Heart left ventricle (tissue), 13 donors: ENCODE measurements around the gene HES5.

Source experiments
- POLR2A ChIP-seq, 2 donors: fragments of 450-650 bp; IDR thresholded peaks; one replicate each; pipeline ENCODE4 v1.6.1; 2017; ENCODE audit warnings: antibody characterized with exemption in 2 of 2, mild to moderate bottlenecking in 2 of 2, moderate library complexity in 2 of 2
- TF ChIP-seq, protein P1 (sequence below), 12 donors: fragments of 200-600 bp; sonication (generic) in 4 of 12; IDR thresholded peaks; one replicate each; pipeline versions ENCODE4 v1.5.0 to v1.8.0; 2018 to 2022; ENCODE audit warnings: antibody characterized with exemption in 12 of 12, mild to moderate bottlenecking in 5 of 12
- donor health status: ischemic (EF 13 %, LVEDD 7.1; RV severe dilation, severe dysfunction).
- donor health status: DM: no; HTN: yes; CAD: no.
- donor health status: DM: no; HTN: no; CAD: no.
- donor health status: ischemic (EF 25% LVEDD 6.9; RV normal size, moderate dysfunction).
- donor health status: ischemic (EF 25% LVEDD 5.7; RV mildly dilated, moderate dysfunction).
- donor health status: ischemic (EF 35%, LVEDD 5.7; RV mildly dilated, moderate dysfunction).
- donor health status: nonischemic (EF 11% LVEDD 7.7; RV severe dilation, severe dysfunction).
- donor health status: DM: yes; HTN: yes; CAD: no.
- donor health status: PGD.
- donor health status: ischemic (EF 29% LVEDD 5.4; RV normal size, mild dysfunction).
- donor health status: nonischemic (EF 23%, LVEDD 6.1; RV moderate dilation, normal function).

DNA sequence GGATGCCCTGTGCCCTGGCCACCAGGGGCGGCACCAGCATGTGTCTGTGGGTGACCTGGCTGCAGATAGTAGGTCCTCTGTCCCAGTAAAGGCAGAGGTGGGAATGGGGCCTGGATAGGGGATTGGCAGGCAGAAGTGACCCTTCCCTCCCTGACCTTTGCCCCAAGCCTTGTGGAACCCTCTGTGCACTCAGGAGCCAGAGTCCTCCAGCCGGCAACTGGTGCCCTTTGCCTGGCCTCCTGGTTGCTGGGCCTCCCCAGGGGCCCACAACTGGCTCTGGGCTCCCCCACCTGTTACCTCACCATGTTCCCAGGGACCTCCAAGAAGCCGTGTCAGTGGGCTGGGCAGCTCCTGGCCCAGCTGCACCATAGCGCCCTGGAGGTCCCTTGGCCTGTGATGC lies 44.0 kb downstream of the HES5 start:
- TF ChIP-seq, protein P1, sequence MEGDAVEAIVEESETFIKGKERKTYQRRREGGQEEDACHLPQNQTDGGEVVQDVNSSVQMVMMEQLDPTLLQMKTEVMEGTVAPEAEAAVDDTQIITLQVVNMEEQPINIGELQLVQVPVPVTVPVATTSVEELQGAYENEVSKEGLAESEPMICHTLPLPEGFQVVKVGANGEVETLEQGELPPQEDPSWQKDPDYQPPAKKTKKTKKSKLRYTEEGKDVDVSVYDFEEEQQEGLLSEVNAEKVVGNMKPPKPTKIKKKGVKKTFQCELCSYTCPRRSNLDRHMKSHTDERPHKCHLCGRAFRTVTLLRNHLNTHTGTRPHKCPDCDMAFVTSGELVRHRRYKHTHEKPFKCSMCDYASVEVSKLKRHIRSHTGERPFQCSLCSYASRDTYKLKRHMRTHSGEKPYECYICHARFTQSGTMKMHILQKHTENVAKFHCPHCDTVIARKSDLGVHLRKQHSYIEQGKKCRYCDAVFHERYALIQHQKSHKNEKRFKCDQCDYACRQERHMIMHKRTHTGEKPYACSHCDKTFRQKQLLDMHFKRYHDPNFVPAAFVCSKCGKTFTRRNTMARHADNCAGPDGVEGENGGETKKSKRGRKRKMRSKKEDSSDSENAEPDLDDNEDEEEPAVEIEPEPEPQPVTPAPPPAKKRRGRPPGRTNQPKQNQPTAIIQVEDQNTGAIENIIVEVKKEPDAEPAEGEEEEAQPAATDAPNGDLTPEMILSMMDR (IDR thresholded peaks at IDR 0.05): no peak
- TF ChIP-seq POLR2A (IDR thresholded peaks at IDR 0.05): no peak
